B cell (primary cell): Measurements from ENCODE around the gene MYCN. TPM values are rescaled to one million over a fixed set of nuclear protein-coding genes. Genes with fewer than 3 reads are reported as not detected.

ENCODE experiments used
- ATAC-seq: fragments of 200-7000 bp; cut with Tn5 transposase; one replicate; pipeline ENCODE4 v1.10.0; 2021; ENCODE audit warnings: low read depth, mild to moderate bottlenecking, moderate number of reproducible peaks, moderate library complexity
- CTCF ChIA-PET: fragments of 350-600 bp; sonication (Branson Sonifier 250); formaldehyde crosslinking; loops from one replicate; lab custom pipeline; 2021; ENCODE audit warnings: antibody characterized with exemption, inconsistent platforms; lab: Charles Lee
- POLR2A ChIA-PET: fragments of 350-600 bp; sonication (Branson Sonifier 250); formaldehyde crosslinking; loops from one replicate; lab custom pipeline; 2021; ENCODE audit warnings: antibody characterized with exemption; lab: Charles Lee
- DNase-seq: peaks from one replicate; pipeline ENCODE4 v3.0.0; 2013
- H2AFZ ChIP-seq: 2 replicates; pipeline ENCODE4 v1.6.1; 2012; ENCODE audit warnings: mild to moderate bottlenecking, low read depth, low read length; ENCODE audit not compliant: insufficient read depth, poor library complexity, severe bottlenecking
- H3K27ac ChIP-seq, 2 donors: 1 replicate in 1 of 2; 2 replicates in 1 of 2; pipeline ENCODE4 v1.5.1; 2012 to 2013; ENCODE audit warnings: low read length in 2 of 2, mild to moderate bottlenecking in 2 of 2, moderate library complexity in 1 of 2
- H3K27me3 ChIP-seq, 4 experiments: fragments of 200-600 bp in 1 of 4; sonication (generic) in 1 of 4; replicated peaks in 1 of 4; 1 replicate in 2 of 4; 2 replicates in 2 of 4; pipeline versions ENCODE4 v1.6.1 to v1.7.0; 2013 to 2016; ENCODE audit warnings: low read length in 3 of 4, mild to moderate bottlenecking in 2 of 4, mixed read lengths in 1 of 4, moderate library complexity in 1 of 4; ENCODE audit not compliant: insufficient read depth in 4 of 4, control insufficient read depth in 3 of 4; ENCODE audit errors: control extremely low read depth in 1 of 4
- H3K36me3 ChIP-seq, 2 experiments: replicated peaks in 1 of 2; 1 replicate in 1 of 2; 2 replicates in 1 of 2; pipeline versions ENCODE4 v1.6.1 to v1.7.1; 2013; ENCODE audit warnings: low read length in 1 of 2; ENCODE audit not compliant: insufficient read depth in 2 of 2, control insufficient read depth in 1 of 2; ENCODE audit errors: control extremely low read depth in 1 of 2, extremely low read depth in 1 of 2
- H3K4me1 ChIP-seq, 2 donors: fragments of 200-600 bp in 1 of 2; sonication (generic) in 1 of 2; 1 replicate in 1 of 2; 2 replicates in 1 of 2; pipeline versions ENCODE4 v1.5.1 to v1.6.1; 2013 to 2017; ENCODE audit warnings: low read length in 2 of 2; ENCODE audit not compliant: control insufficient read depth in 2 of 2, insufficient read depth in 2 of 2
- H3K4me2 ChIP-seq: replicated peaks from 2 replicates; pipeline ENCODE3; 2012; ENCODE audit warnings: mild to moderate bottlenecking, low read depth, low read length; ENCODE audit not compliant: poor library complexity, severe bottlenecking
- H3K4me3 ChIP-seq, 5 experiments: fragments of 200-600 bp in 1 of 5; sonication (generic) in 1 of 5; 1 replicate in 3 of 5; 2 replicates in 2 of 5; pipeline versions ENCODE4 v1.5.1 to v1.7.0; 2011 to 2016; ENCODE audit warnings: low read length in 4 of 5, mild to moderate bottlenecking in 4 of 5, low read depth in 2 of 5, control low read depth in 1 of 5, moderate library complexity in 1 of 5; ENCODE audit not compliant: insufficient read depth in 1 of 5; ENCODE audit errors: control extremely low read depth in 1 of 5, extremely low read depth in 1 of 5
- H3K79me2 ChIP-seq: fragments of 200-600 bp; sonication (generic); one replicate; pipeline ENCODE4 v1.6.0; 2016; ENCODE audit warnings: low read length; ENCODE audit not compliant: control insufficient read depth, insufficient read depth
- H3K9ac ChIP-seq: fragments of 200-600 bp; sonication (generic); 2 replicates; pipeline ENCODE4 v1.6.1; 2017; ENCODE audit warnings: mild to moderate bottlenecking, low read length, moderate library complexity
- H3K9me3 ChIP-seq, 3 donors: one replicate each; pipeline versions ENCODE4 v1.6.1 to v1.7.1; 2013; ENCODE audit warnings: low read length in 2 of 3; ENCODE audit not compliant: control insufficient read depth in 2 of 3, insufficient read depth in 1 of 3; ENCODE audit errors: control extremely low read depth in 1 of 3
- H4K20me1 ChIP-seq: 2 replicates; pipeline ENCODE4 v1.6.0; 2012; ENCODE audit warnings: mild to moderate bottlenecking, low read length; ENCODE audit not compliant: insufficient read depth, control insufficient read depth, poor library complexity, severe bottlenecking
- H3K27ac Mint-ChIP-seq: one replicate; pipeline ENCODE4 v1.8.0; 2021; ENCODE audit warnings: mixed read lengths
- H3K27me3 Mint-ChIP-seq: one replicate; pipeline ENCODE4 v1.8.0; 2021; ENCODE audit warnings: mixed read lengths
- H3K4me1 Mint-ChIP-seq: one replicate; pipeline ENCODE4 v1.8.0; 2021; ENCODE audit warnings: mixed read lengths
- H3K4me3 Mint-ChIP-seq: one replicate; pipeline ENCODE4 v1.8.0; 2021; ENCODE audit warnings: mixed read lengths
- H3K9me3 Mint-ChIP-seq: one replicate; pipeline ENCODE4 v1.8.0; 2022; ENCODE audit warnings: mixed read lengths; ENCODE audit not compliant: insufficient read depth
- EZH2 ChIP-seq: IDR thresholded peaks from 2 replicates; pipeline ENCODE4 v1.6.1; 2012; ENCODE audit warnings: borderline replicate concordance, low read depth, mild to moderate bottlenecking, moderate library complexity, low read length; ENCODE audit not compliant: insufficient read depth, poor library complexity, severe bottlenecking
- WGBS: methylation state at CpG from one replicate; pipeline ENCODE4 v1.1.5; 2013; ENCODE audit warnings: missing lambda C conversion rate; ENCODE audit not compliant: insufficient coverage; 5-methylcytosine and 5-hydroxymethylcytosine counted together
- intact Hi-C: fragments of 100-400 bp; cut with micrococcal nuclease; formaldehyde crosslinking; loops from one replicate; pipeline ENCODE4 v1.10.0; 2022
- polyA plus RNA-seq: library from polyadenylated mRNA; depleted of rRNA; stranded (reverse); fragments of >200 nt; gene quantifications from 2 replicates; pipeline ENCODE4 v1.2.3, GENCODE V29; 2012
- total RNA-seq, 2 donors: library from RNA; stranded (reverse); fragments of 120-200 nt in 1 of 2; gene quantifications; 1 replicate in 1 of 2; 2 replicates in 1 of 2; pipeline versions ENCODE4 v1.2.3 to v1.2.4, GENCODE V29; 2013 to 2022
- TF ChIP-seq, protein P1 (sequence below): fragments of 200-600 bp; IDR thresholded peaks from one replicate; pipeline ENCODE4 v1.8.0; 2022; ENCODE audit warnings: antibody characterized with exemption, mild to moderate bottlenecking

MYCN gene
- total and polyA plus RNA-seq, 2 donors (not counting 1 experiment from before 2014, with no cell fraction given): not detected

DNA sequence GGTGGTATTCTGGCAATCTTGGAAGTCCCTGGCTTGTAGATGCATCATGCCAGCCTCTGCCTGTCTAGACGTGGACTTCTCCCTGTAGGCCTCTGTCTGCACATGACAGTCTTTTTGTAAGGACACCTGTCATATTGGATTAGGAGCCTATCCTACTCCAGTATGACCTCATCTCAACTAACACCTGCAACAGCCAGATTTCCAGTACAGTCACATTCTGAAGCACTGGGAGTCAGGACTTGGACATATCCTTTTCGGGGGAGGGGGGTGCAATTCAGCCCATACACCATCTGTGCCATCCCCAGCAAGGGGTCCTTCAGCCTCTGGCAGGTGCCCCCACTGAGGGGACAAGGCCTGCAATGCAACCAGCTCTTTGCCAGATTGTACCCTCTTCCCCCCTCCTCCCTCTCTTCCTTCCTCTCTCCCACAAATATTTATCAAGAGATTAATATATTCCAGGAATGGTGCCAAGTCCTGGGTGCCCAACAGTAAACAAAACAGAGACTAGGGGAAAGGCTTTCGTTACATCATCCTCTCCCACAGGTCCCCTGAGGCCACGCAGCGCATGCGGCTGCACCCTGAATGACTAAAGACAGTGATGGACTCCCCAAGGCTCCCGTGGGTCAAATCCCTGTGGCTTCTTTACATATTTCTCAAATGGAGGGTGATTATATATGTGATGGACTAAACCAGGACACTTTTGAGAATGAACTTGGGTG is 20.5 kb upstream of the MYCN start:
- Mint-ChIP-seq H3K27ac (no peak overlapping the region), H3K4me3 (no peak overlapping the region), H3K4me1 (no peaks in the 10 kb centered on the region), H3K9me3 (no peaks in the 10 kb centered on the region), H3K27me3 (peaks cover 10% of the 10 kb centered on the region)
- no peak for TF ChIP-seq EZH2
- TF ChIP-seq, protein P1, sequence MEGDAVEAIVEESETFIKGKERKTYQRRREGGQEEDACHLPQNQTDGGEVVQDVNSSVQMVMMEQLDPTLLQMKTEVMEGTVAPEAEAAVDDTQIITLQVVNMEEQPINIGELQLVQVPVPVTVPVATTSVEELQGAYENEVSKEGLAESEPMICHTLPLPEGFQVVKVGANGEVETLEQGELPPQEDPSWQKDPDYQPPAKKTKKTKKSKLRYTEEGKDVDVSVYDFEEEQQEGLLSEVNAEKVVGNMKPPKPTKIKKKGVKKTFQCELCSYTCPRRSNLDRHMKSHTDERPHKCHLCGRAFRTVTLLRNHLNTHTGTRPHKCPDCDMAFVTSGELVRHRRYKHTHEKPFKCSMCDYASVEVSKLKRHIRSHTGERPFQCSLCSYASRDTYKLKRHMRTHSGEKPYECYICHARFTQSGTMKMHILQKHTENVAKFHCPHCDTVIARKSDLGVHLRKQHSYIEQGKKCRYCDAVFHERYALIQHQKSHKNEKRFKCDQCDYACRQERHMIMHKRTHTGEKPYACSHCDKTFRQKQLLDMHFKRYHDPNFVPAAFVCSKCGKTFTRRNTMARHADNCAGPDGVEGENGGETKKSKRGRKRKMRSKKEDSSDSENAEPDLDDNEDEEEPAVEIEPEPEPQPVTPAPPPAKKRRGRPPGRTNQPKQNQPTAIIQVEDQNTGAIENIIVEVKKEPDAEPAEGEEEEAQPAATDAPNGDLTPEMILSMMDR: no peak
- H4K20me1 ChIP-seq: no peaks in the 10 kb centered on the region
- H3K4me2 ChIP-seq: no peak overlapping the region
- H3K36me3 ChIP-seq: no peaks in the 10 kb centered on the region
- no peaks in the 10 kb centered on the region for H3K4me1 ChIP-seq
- no peak for ATAC-seq
- no peaks in the 10 kb centered on the region for H3K27me3 ChIP-seq
- WGBS: 85% methylated on average over 2 of the region's 7 CpGs
- CTCF ChIA-PET: no interaction called here
- H3K9me3 ChIP-seq: no peaks in the 10 kb centered on the region
- H3K27ac ChIP-seq: no peak overlapping the region
- no peak overlapping the region for H3K9ac ChIP-seq
- H3K79me2 ChIP-seq: no peaks in the 10 kb centered on the region
- no peak overlapping the region for H3K4me3 ChIP-seq
- intact Hi-C loops: no loop called here
- POLR2A ChIA-PET: no interaction called here
- no peak for DNase-seq
- no peak overlapping the region for H2AFZ ChIP-seq

DNA sequence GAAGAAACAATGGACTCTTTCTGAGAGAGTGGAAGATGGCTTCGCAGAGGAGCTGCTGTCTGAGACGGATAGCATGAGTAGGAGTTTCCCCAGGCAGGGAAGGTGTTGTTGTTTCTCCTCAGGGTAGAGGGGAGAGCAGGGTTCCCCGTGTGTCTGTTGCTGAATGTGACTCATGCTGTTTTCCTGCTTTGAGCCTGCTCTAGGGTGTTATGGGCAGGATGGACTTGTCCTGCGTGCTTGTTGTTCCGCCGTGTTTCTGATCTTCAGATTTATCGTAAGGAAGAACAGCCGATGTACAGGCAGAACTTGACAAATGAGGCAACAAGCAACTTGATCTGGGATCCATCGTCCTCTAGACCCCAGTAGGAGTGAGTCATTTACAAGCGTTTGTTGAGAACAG is 19.7 kb upstream of the MYCN start:
- CTCF ChIA-PET: no interaction called here
- no peak for DNase-seq
- H3K4me3 Mint-ChIP-seq: no peak overlapping the region

More for the DNA sequence above, 19.7 kb upstream of the MYCN start:
- Histone ChIP-seq H3K27ac (no peak overlapping the region), H3K27me3 (no peaks in the 10 kb centered on the region), H2AFZ (no peak overlapping the region), H4K20me1 (no peaks in the 10 kb centered on the region), H3K36me3 (no peaks in the 10 kb centered on the region), H3K9ac (no peak overlapping the region), H3K79me2 (no peaks in the 10 kb centered on the region), H3K4me2 (no peak overlapping the region), H3K4me3 (no peak overlapping the region), H3K9me3 (no peaks in the 10 kb centered on the region), H3K4me1 (no peaks in the 10 kb centered on the region)
- no peak for ATAC-seq
- H3K9me3 Mint-ChIP-seq: no peaks in the 10 kb centered on the region
- intact Hi-C loops: no loop called here
- no peak for TF ChIP-seq EZH2
- TF ChIP-seq, protein P1: no peak
- no peaks in the 10 kb centered on the region for H3K4me1 Mint-ChIP-seq
- POLR2A ChIA-PET: no interaction called here
- no peak overlapping the region for H3K27ac Mint-ChIP-seq
- WGBS: 93% methylated on average over 9 of the region's 10 CpGs
- peaks cover 10% of the 10 kb centered on the region for H3K27me3 Mint-ChIP-seq
